ENCODE measurements around the gene UBALD1. TPM values are rescaled to one million over a fixed set of nuclear protein-coding genes. Genes with fewer than 3 reads are reported as not detected.

UBALD1 gene
- total and polyA plus RNA-seq, 4 experiments from 2014 or later, result 2.4 to 41.0 (median 17.5) TPM

DNA sequence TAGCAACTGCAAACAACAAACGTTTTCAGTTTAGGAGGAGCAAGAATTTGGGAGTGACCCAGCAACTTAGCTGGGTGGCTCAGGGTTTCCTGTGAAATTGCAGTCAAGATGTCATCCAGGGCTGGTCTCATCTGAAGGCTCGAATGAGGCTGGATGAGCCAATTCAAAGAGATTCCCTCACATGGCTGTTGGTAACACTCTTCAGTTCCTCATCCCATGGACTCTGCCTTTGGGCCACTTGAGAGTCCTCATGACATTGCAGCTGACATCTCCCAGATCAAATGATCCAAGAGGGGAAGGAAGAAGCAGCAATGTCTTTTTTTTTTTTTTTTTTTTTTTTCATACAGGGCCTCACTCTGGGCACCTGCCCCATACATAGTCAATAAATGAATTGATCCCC lies 26.3 kb downstream of the UBALD1 start:
- H3K4me3 ChIP-seq (ENCODE audit: low read length in 2 of 2), result no peak overlapping the region
- ChIA-PET CTCF (ENCODE audit: partially characterized antibody) (interaction anchor here (1.3 to 4.7 kb wide), 2 partner anchors 15 to 82 kb away, joined by 4 to 57 read pairs; no protein-coding TSS in a partner anchor), POLR2A (ENCODE audit: partially characterized antibody) (no interaction called here)
- H3K36me3 ChIP-seq (ENCODE audit: insufficient read depth, low read length), result no peaks in the 10 kb centered on the region
- Mint-ChIP-seq H3K4me3 (no peak overlapping the region), H3K36me3 (no peaks in the 10 kb centered on the region), H3K27me3 (peaks cover 4 to 6% of the 10 kb centered on the region in 2 donors), H3K9me3 (peaks cover 0 to 8% (median 0%) of the 10 kb centered on the region in 8 donors), H3K27ac (no peak overlapping the region), H3K4me1 (peaks cover 0 to 4% (median 3%) of the 10 kb centered on the region in 4 donors)
- H3K27ac ChIP-seq (ENCODE audit: low read depth, low read length), result no peak overlapping the region
- DNase-seq, result no peak
- no peaks in the 10 kb centered on the region for H3K4me1 ChIP-seq (ENCODE audit: insufficient read depth, low read length)
- intact Hi-C loops (cut with micrococcal nuclease), result no loop called here
- H3K27me3 ChIP-seq (ENCODE audit: insufficient read depth, low read length), result peaks cover 3% of the 10 kb centered on the region
- no peaks in the 10 kb centered on the region for H3K9me3 ChIP-seq (ENCODE audit: control insufficient read depth in 1 of 2, low read length in 2 of 2)

- Histone ChIP-seq H3K4me1 (ENCODE audit: insufficient read depth, low read length) (no peaks in the 10 kb centered on the region), H3K4me3 (ENCODE audit: low read length in 2 of 2) (no peak overlapping the region), H3K27me3 (ENCODE audit: insufficient read depth, low read length) (peaks cover 3% of the 10 kb centered on the region), H3K27ac (ENCODE audit: low read depth, low read length) (no peak overlapping the region), H3K36me3 (ENCODE audit: insufficient read depth, low read length) (no peaks in the 10 kb centered on the region), H3K9me3 (ENCODE audit: control insufficient read depth in 1 of 2, low read length in 2 of 2) (no peaks in the 10 kb centered on the region)
- no peak for DNase-seq
- Mint-ChIP-seq H3K36me3 (no peaks in the 10 kb centered on the region), H3K4me3 (no peak overlapping the region), H3K4me1 (peaks cover 0 to 4% (median 3%) of the 10 kb centered on the region in 4 donors), H3K27me3 (peaks cover 4 to 6% of the 10 kb centered on the region in 2 donors), H3K27ac (no peak overlapping the region), H3K9me3 (peaks cover 0 to 8% (median 0%) of the 10 kb centered on the region in 8 donors)
- CTCF ChIA-PET (ENCODE audit: partially characterized antibody), result interaction anchor here (0.7 to 4.7 kb wide), 16 partner anchors 11 to 297 kb away, joined by 3 to 57 read pairs (median 4); no protein-coding TSS in a partner anchor
- intact Hi-C loops (cut with micrococcal nuclease), result no loop called here
- POLR2A ChIA-PET (ENCODE audit: partially characterized antibody), result interaction anchor here (1.4 to 1.6 kb wide), 2 partner anchors 81 to 110 kb away, joined by 3 to 13 read pairs; partner anchors contain the start of gene HMOX2
Measured at GRCh38 chr16:4586291-4586690, 28.4 kb downstream of the UBALD1 start.

DNA sequence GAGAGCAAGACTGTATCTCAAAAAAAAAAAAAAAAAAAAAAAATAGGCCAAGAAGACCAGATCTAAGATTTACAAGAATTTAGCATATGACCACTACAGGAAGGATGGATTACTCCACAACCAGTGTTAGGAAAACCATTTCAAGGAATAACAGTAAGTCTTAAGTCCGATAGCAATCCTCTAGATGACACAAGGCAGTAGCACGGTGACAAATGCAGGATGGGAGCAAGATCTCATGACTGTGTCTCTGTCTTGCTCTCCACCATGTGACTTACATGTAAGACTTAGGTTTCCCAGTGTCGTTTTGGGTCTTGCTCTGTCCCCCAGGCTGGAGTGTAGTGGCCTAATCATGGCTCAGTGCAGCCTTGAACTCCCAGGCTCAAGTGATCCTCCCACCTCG lies 30.8 kb downstream of the UBALD1 start:
- CTCF ChIA-PET (ENCODE audit: partially characterized antibody), result interaction anchor here (2.4 to 4.7 kb wide), 2 partner anchors 77 to 106 kb away, joined by 11 to 57 read pairs; no protein-coding TSS in a partner anchor
- H3K4me3 Mint-ChIP-seq, result no peak overlapping the region

GRCh38 chr16:4580250-4580649 lies 34.4 kb downstream of the UBALD1 start:
- Mint-ChIP-seq H3K27me3 (no peaks in the 10 kb centered on the region), H3K4me1 (no peaks in the 10 kb centered on the region), H3K36me3 (no peaks in the 10 kb centered on the region), H3K27ac (no peak overlapping the region), H3K9me3 (no peaks in the 10 kb centered on the region), H3K4me3 (no peak overlapping the region)
- Histone ChIP-seq H3K4me3 (ENCODE audit: low read length in 2 of 2) (no peak overlapping the region), H3K9me3 (ENCODE audit: control insufficient read depth in 1 of 2, low read length in 2 of 2) (no peaks in the 10 kb centered on the region), H3K36me3 (ENCODE audit: insufficient read depth, low read length) (no peaks in the 10 kb centered on the region), H3K27ac (ENCODE audit: low read depth, low read length) (no peak overlapping the region), H3K4me1 (ENCODE audit: insufficient read depth, low read length) (no peaks in the 10 kb centered on the region), H3K27me3 (ENCODE audit: insufficient read depth, low read length) (no peaks in the 10 kb centered on the region)
- ChIA-PET POLR2A (ENCODE audit: partially characterized antibody) (no interaction called here), CTCF (ENCODE audit: partially characterized antibody) (no interaction called here)
- intact Hi-C loops (cut with micrococcal nuclease), result no loop called here
- no peak for DNase-seq

More for the DNA sequence above, 30.8 kb downstream of the UBALD1 start:
- H3K36me3 Mint-ChIP-seq, result no peaks in the 10 kb centered on the region
- DNase-seq, result no peak
- Histone ChIP-seq H3K36me3 (ENCODE audit: insufficient read depth, low read length) (no peaks in the 10 kb centered on the region), H3K27me3 (ENCODE audit: insufficient read depth, low read length) (peaks cover 3% of the 10 kb centered on the region), H3K4me1 (ENCODE audit: insufficient read depth, low read length) (no peaks in the 10 kb centered on the region), H3K4me3 (ENCODE audit: low read length in 2 of 2) (no peak overlapping the region), H3K9me3 (ENCODE audit: control insufficient read depth in 1 of 2, low read length in 2 of 2) (no peaks in the 10 kb centered on the region), H3K27ac (ENCODE audit: low read depth, low read length) (no peak overlapping the region)
- peaks cover 0 to 8% (median 0%) of the 10 kb centered on the region in 8 donors for H3K9me3 Mint-ChIP-seq
- POLR2A ChIA-PET (ENCODE audit: partially characterized antibody), result no interaction called here
- no peak overlapping the region for H3K27ac Mint-ChIP-seq
- H3K27me3 Mint-ChIP-seq, result peaks cover 4 to 5% of the 10 kb centered on the region in 2 donors
- H3K4me1 Mint-ChIP-seq, result peaks cover 0 to 4% (median 3%) of the 10 kb centered on the region in 4 donors
- intact Hi-C loops (cut with micrococcal nuclease), result no loop called here

DNA sequence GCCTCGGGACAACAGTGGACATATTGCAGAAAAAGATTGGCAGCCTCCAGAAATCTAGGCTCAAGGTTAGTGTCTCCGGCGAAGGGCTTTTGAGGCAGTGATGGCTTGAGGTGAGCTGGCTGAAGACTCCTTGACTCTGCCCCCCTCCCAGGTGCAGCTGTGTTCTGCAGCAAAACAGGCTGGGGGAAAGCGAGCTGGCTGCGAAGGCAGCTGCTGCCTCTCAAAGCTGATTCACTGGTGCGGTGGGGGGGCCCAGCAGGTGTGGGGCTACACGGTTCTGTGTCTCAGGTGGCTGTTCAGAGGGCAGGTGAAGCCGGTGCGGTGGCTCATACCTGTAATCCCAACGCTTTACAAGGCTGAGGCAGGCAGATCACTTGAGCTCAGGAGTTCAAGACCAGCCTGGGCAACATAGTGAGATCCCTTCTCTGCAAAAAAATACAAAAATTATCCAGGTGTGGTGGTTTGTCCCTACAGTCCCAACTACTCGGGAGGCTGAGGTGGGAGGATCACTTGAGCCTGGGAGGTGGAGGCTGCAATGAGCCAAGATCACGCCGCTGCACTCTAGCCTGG lies 35.6 kb downstream of the UBALD1 start:
- no peaks in the 10 kb centered on the region for H3K27me3 ChIP-seq (ENCODE audit: insufficient read depth, low read length)
- Mint-ChIP-seq H3K36me3 (no peaks in the 10 kb centered on the region), H3K27ac (no peak overlapping the region), H3K4me3 (no peak overlapping the region), H3K9me3 (no peaks in the 10 kb centered on the region), H3K4me1 (no peaks in the 10 kb centered on the region), H3K27me3 (no peaks in the 10 kb centered on the region)
- CTCF ChIA-PET (ENCODE audit: partially characterized antibody), result no interaction called here
- DNase-seq, result no peak
- no peaks in the 10 kb centered on the region for H3K9me3 ChIP-seq (ENCODE audit: control insufficient read depth in 1 of 2, low read length in 2 of 2)
- no peak overlapping the region for H3K4me3 ChIP-seq (ENCODE audit: low read length in 2 of 2)
- H3K27ac ChIP-seq (ENCODE audit: low read depth, low read length), result no peak overlapping the region
- intact Hi-C loops (cut with micrococcal nuclease), result no loop called here
- POLR2A ChIA-PET (ENCODE audit: partially characterized antibody), result no interaction called here
- no peaks in the 10 kb centered on the region for H3K4me1 ChIP-seq (ENCODE audit: insufficient read depth, low read length)
- H3K36me3 ChIP-seq (ENCODE audit: insufficient read depth, low read length), result no peaks in the 10 kb centered on the region

- Histone ChIP-seq H3K36me3 (ENCODE audit: insufficient read depth, low read length) (no peaks in the 10 kb centered on the region), H3K27ac (ENCODE audit: low read depth, low read length) (no peak overlapping the region), H3K9me3 (ENCODE audit: control insufficient read depth in 1 of 2, low read length in 2 of 2) (no peaks in the 10 kb centered on the region), H3K27me3 (ENCODE audit: insufficient read depth, low read length) (no peaks in the 10 kb centered on the region), H3K4me1 (ENCODE audit: insufficient read depth, low read length) (no peaks in the 10 kb centered on the region), H3K4me3 (ENCODE audit: low read length in 2 of 2) (no peak overlapping the region)
- intact Hi-C loops (cut with micrococcal nuclease), result no loop called here
- ChIA-PET CTCF (ENCODE audit: partially characterized antibody) (interaction anchor here (0.6 to 1.6 kb wide), 2 partner anchors 10 to 209 kb away, joined by 3 to 5 read pairs; no protein-coding TSS in a partner anchor), POLR2A (ENCODE audit: partially characterized antibody) (no interaction called here)
- H3K36me3 Mint-ChIP-seq, result no peaks in the 10 kb centered on the region
- no peak for DNase-seq
- no peak overlapping the region for H3K4me3 Mint-ChIP-seq
- no peaks in the 10 kb centered on the region for H3K27me3 Mint-ChIP-seq
- H3K9me3 Mint-ChIP-seq, result no peaks in the 10 kb centered on the region
- H3K4me1 Mint-ChIP-seq, result no peaks in the 10 kb centered on the region
- no peak overlapping the region for H3K27ac Mint-ChIP-seq
Measured at GRCh38 chr16:4576008-4576407, 38.7 kb downstream of the UBALD1 start.

GRCh38 chr16:4574919-4575705 lies 39.6 kb downstream of the UBALD1 start:
- H3K4me1 ChIP-seq (ENCODE audit: insufficient read depth, low read length), result no peaks in the 10 kb centered on the region
- no peak for DNase-seq
- no peak overlapping the region for H3K4me3 ChIP-seq (ENCODE audit: low read length in 2 of 2)
- no peak overlapping the region for H3K27ac Mint-ChIP-seq
- intact Hi-C loops (cut with micrococcal nuclease), result no loop called here
- POLR2A ChIA-PET (ENCODE audit: partially characterized antibody), result no interaction called here
- H3K27me3 ChIP-seq (ENCODE audit: insufficient read depth, low read length), result no peaks in the 10 kb centered on the region
- no peaks in the 10 kb centered on the region for H3K9me3 Mint-ChIP-seq
- H3K36me3 ChIP-seq (ENCODE audit: insufficient read depth, low read length), result no peaks in the 10 kb centered on the region
- H3K27ac ChIP-seq (ENCODE audit: low read depth, low read length), result no peak overlapping the region
- H3K4me3 Mint-ChIP-seq, result no peak overlapping the region
- no peaks in the 10 kb centered on the region for H3K4me1 Mint-ChIP-seq
- CTCF ChIA-PET (ENCODE audit: partially characterized antibody), result interaction anchor here (1.6 kb wide), 1 partner anchor 11 kb away, joined by 5 read pairs; no protein-coding TSS in a partner anchor
- no peaks in the 10 kb centered on the region for H3K9me3 ChIP-seq (ENCODE audit: control insufficient read depth in 1 of 2, low read length in 2 of 2)
- no peaks in the 10 kb centered on the region for H3K27me3 Mint-ChIP-seq
- no peaks in the 10 kb centered on the region for H3K36me3 Mint-ChIP-seq
